Measurements from ENCODE around the gene CALHM4. TPM values are rescaled to one million over a fixed set of nuclear protein-coding genes. Genes with fewer than 3 reads are reported as not detected.
A peak's percentile ranks its signal among the peaks of the same experiment; 100 is the strongest.

CALHM4 gene
- total RNA-seq (1 to 10 TPM in 1 of 4 donors, under 1 TPM in 2, not detected in 1; 0.27 to 1.2 (median 0.34) TPM), polyA plus RNA-seq (under 1 TPM in 2 of 3 donors, not detected in 1; 0.07 to 0.86 TPM)
- long read RNA-seq, donor 1 = 0 reads
- long read RNA-seq, donor 2 = 0 reads

- DNase-seq = no peak
- intact Hi-C loops (cut with DNase I) = no loop called here
- Histone ChIP-seq H3K4me3 (no peak within 1 kb of the TSS), H3K27ac (no peak within 1 kb of the TSS), H3K36me3 (ENCODE audit: insufficient read depth in 1 of 2, low read depth in 1 of 2) (no peaks in the 10 kb centered on the region), H3K9me3 (no peaks in the 10 kb centered on the region), H3K27me3 (ENCODE audit: insufficient read depth in 3 of 3, low read length in 2 of 3) (peaks cover 0 to 3% (median 0%) of the 10 kb centered on the region in 3 donors), H3K4me1 (peaks cover 6% of the 10 kb centered on the region)
- TF ChIP-seq CTCF (IDR thresholded peaks at IDR 0.05) = no peak
- ATAC-seq = no peak
These were observed at the start of gene CALHM4 for GRCh38 chr6:116553451-116553850. Gene CALHM4 (plus strand): TSS chr6:116553751. CDS start chr6:116553794, 43 bp downstream.

GRCh38 chr6:116507324-116507723 is 46.2 kb upstream of the CALHM4 start:
- Histone ChIP-seq H3K9me3 (no peaks in the 10 kb centered on the region), H3K4me1 (peaks cover 4% of the 10 kb centered on the region)

GRCh38 chr6:116508527-116508926 is 45.0 kb upstream of the CALHM4 start:
- intact Hi-C loops (cut with DNase I) = no loop called here
- H3K4me3 ChIP-seq = no peak overlapping the region
- no peak for TF ChIP-seq CTCF (IDR thresholded peaks at IDR 0.05)

More at GRCh38 chr6:116507324-116507723, 46.2 kb upstream of the CALHM4 start:
- 85 to 90% (median 87%) methylated on average over 3 of the region's 3 CpGs for WGBS, 3 donors
- DNase-seq = no peak
- Histone ChIP-seq H3K36me3 (ENCODE audit: insufficient read depth in 1 of 2, low read depth in 1 of 2) (no peaks in the 10 kb centered on the region), H3K4me3 (no peak overlapping the region), H3K27ac (no peak overlapping the region), H3K27me3 (ENCODE audit: insufficient read depth in 3 of 3, low read length in 2 of 3) (no peaks in the 10 kb centered on the region)
- intact Hi-C loops (cut with DNase I) = no loop called here
- ATAC-seq = no peak
- no peak for TF ChIP-seq CTCF (IDR thresholded peaks at IDR 0.05)

GRCh38 chr6:116511424-116512110 is 42.0 kb upstream of the CALHM4 start, which contains the start of gene CALHM5:
Gene CALHM5 (plus strand): TSS chr6:116511639. CDS start chr6:116511697, 58 bp downstream.
- peaks cover 4% of the 10 kb centered on the region for H3K4me1 ChIP-seq
- 11 to 16% (median 14%) methylated on average over 10 of the region's 10 CpGs for WGBS, 3 donors
- H3K27ac ChIP-seq = peak within 1 kb of the TSS; percentile 75
- peak; percentile 58 for TF ChIP-seq CTCF (IDR thresholded peaks at IDR 0.05)
- DNase-seq (peak; percentile 34 to 59), ATAC-seq (peak; percentile 68 to 94 (median 86))
- no peaks in the 10 kb centered on the region for H3K9me3 ChIP-seq
- intact Hi-C loops (cut with DNase I) = no loop called here
- H3K4me3 ChIP-seq = peak within 1 kb of the TSS; percentile 60
- H3K36me3 ChIP-seq (ENCODE audit: insufficient read depth in 1 of 2, low read depth in 1 of 2) = no peaks in the 10 kb centered on the region
- H3K27me3 ChIP-seq (ENCODE audit: insufficient read depth in 3 of 3, low read length in 2 of 3) = no peaks in the 10 kb centered on the region

More at GRCh38 chr6:116508527-116508926, 45.0 kb upstream of the CALHM4 start:
- no peak for ATAC-seq
- no peaks in the 10 kb centered on the region for H3K36me3 ChIP-seq (ENCODE audit: insufficient read depth in 1 of 2, low read depth in 1 of 2)
- H3K27me3 ChIP-seq (ENCODE audit: insufficient read depth in 3 of 3, low read length in 2 of 3) = no peaks in the 10 kb centered on the region
- H3K9me3 ChIP-seq = no peaks in the 10 kb centered on the region
- peaks cover 4% of the 10 kb centered on the region for H3K4me1 ChIP-seq
- no peak for DNase-seq
- no peak overlapping the region for H3K27ac ChIP-seq
